ENCODE results near the gene CD7.
"Not testable (repeated sequence)": the region's sequence is repeated elsewhere in the genome, so short reads cannot be mapped to it uniquely, and the experiment has no call there.

Gene CD7

GRCh38 chr17:82317394-82318168 lies at the start of gene CD7:
TSS of gene CD7 (minus strand) at chr17:82317608. CDS start at chr17:82317495, 113 bp downstream.
- DNase-seq, result no peak

GRCh38 chr17:82366749-82367148 lies 49.3 kb upstream of the CD7 start:
- no peak for DNase-seq

DNA sequence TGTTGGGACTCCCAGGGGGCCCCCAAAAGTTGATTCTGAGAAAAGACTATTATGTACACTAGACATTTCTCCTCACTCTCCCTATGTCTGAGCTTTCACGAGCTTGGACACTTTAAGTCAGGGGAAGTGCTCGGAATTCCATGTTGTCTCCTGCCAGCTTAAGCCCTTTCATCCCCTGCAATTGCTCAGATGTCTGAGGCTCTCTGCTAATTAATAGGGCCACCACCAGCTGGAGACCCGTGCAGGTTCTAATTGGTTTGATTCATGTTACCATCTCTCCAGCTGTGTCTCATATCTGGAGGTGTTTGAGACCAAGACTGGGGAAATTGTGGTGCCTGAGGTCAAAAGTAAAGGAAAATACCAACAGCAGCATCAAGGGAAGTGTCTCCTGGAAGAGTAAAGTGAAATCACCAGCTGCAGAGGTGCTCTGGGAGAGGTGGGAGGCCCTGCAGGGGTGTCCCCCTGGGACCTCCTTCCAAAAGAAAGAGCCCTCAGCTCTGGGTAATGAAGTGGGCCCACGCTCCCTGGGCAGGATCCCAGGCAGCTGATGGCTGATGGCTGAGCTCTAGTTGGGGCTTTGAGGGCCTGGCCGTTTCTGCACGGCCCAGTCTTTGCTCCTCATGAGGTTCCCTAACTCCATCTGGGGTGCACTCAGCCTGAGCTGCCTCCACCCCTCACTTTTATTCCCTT lies 48.3 kb upstream of the CD7 start:
- no peak for DNase-seq

DNA sequence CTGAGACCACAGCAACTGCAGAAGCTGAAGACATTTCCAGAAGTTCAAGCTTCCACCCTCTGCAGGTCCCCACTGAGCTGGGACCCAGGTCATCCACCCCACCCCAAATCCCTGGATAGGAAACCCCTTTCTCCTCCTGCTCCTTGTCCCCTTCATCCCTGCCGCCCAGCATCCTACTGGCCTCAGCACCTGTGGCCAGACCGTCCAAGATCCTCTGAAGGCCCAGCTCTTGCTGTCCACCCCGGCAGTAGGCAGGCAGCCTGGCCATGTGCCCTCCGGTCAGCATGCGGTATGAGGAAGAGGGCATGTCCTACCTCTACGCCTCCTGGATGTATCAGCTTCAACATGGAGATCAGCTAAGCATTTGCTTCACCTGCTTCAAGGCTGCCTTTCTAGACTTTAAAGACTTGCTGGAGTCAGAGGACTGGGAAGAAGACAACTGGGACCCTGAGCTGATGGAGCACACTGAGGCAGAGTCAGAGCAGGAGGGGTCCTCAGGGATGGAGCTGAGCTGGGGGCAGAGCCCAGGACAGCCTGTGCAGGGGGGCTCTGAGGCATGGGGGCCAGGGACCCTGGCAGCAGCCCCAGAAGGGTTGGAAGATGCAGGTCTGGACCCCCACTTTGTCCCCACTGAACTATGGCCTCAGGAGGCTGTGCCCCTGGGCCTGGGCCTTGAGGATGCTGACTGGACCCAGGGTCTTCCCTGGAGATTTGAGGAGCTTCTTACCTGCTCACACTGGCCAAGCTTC lies 44.7 kb upstream of the CD7 start:
- DNase-seq, result no peak

DNA sequence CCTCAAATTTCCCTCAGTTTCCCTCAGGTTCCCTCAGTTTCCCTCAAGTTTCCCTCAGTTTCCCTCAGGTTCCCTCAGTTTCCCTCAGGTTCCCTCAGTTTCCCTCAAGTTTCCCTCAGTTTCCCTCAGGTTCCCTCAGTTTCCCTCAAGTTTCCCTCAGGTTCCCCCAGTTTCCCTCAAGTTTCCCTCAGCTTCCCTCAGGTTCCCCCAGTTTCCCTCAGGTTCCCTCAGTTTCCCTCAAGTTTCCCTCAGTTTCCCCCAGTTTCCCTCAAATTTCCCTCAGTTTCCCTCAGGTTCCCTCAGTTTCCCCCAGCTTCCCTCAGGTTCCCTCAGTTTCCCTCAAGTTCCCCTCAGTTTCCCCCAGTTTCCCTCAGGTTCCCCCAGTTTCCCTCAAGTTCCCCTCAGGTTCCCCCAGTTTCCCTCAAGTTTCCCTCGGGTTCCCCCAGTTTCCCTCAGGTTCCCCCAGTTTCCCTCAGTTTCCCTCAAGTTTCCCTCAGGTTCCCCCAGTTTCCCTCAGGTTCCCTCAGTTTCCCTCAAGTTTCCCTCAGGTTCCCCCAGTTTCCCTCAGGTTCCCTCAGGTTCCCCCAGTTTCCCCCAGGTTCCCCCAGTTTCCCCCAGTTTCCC lies 42.2 kb upstream of the CD7 start:
- DNase-seq, result not testable (repeated sequence)

- no peak for DNase-seq
Observed at GRCh38 chr17:82358465-82359350, 41.3 kb upstream of the CD7 start, which contains the start of gene TEX19. TSS of gene TEX19 (plus strand) at chr17:82359247. CDS start at chr17:82362151, 2,904 bp downstream.

GRCh38 chr17:82357394-82357793 lies 40.0 kb upstream of the CD7 start:
- no peak for DNase-seq

DNA sequence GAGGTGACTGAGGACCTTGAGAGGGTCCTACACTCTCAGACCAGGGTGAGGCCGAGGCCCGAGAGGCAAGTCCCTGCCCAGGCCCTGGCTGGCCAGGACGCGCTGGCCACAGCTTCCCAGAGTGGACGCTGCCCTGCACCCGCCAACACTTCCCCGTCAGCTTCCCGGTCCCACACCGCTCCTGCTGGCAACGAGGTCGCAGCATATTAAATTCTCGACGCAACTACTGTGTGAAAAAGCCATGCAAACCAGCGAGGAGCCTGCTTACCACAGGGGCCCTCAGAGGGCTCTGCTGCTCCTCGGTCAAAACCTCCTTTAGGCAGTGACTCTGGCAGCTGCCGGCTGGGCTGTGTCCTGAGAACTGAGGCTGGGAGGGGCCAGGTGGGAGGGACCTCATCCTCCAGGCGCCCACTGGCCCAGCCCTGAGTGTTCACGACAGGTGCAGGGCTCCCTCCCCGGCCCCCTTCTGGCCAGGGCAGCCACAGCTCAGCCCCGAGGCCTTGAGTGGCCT lies 39.5 kb upstream of the CD7 start:
- no peak for DNase-seq

- DNase-seq, result no peak
Observed at GRCh38 chr17:82355770-82356427, 38.5 kb upstream of the CD7 start.

GRCh38 chr17:82354804-82355308 lies 37.4 kb upstream of the CD7 start:
- DNase-seq, result no peak

- DNase-seq, result no peak
Observed at GRCh38 chr17:82353484-82353883, 36.1 kb upstream of the CD7 start.

GRCh38 chr17:82351713-82352488 lies 34.5 kb upstream of the CD7 start:
- peak; percentile 85 for DNase-seq

DNA sequence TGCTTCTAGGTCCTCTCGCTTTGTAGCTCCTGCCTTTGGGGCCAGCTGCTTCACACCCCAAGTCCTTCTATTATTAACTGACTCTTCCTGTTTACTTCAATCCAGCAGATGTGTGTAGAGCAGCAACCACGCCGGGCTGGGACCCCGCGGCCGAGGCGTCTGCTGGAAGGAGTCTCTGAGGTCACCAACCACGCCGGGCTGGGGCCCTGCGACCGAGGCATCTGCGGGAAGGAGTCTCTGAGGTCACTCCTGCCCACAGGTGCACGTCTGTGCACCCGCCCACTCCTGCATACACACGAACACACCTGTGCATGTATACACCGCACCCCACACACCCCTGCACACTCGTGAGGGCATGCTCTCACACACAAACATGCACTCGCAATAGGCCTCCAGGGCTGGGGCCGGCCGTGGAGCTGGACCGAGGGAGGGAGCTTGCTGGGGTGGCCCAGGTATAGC lies 33.9 kb upstream of the CD7 start:
- DNase-seq, result no peak

DNA sequence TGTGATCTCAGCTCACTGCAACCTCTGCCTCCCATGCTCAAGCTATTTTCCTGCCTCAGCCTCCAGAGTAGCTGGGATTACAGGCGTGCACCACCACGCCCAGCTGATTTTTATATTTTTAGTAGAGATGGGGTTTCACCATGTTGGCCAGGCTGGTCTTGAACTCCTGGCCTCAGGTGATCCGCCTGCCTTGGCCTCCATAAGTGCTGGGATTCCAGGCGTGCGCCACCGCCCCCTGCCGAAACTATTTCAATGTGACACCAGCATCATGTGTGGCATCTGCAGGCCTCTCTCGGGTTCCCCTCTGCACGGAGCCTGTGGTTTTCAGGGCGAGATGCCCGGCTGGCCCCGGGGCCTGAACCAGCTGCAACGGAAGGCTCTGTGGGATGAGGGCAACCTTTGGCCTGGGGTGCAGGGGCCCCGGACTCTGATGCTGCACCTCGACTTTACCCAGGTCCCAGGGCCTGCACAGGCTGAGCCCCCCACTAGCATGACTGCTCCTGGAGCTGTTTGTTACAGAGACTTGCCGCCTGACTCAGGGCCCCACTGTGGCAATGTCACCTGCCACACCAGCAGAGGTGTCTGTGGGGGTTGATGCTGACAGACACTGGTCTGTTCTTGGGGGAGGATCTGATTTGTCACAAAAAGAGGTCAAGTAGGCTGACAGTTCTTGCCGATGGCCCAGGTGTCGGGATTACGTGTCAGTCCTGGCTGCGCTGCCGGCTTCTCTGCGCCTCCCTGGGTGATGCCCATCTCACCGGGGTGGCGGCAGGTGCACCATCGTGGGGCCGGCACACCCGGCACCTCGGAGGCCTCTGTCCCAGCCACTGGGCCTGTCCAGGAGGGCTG lies 33.0 kb upstream of the CD7 start:
- DNase-seq, result no peak

DNA sequence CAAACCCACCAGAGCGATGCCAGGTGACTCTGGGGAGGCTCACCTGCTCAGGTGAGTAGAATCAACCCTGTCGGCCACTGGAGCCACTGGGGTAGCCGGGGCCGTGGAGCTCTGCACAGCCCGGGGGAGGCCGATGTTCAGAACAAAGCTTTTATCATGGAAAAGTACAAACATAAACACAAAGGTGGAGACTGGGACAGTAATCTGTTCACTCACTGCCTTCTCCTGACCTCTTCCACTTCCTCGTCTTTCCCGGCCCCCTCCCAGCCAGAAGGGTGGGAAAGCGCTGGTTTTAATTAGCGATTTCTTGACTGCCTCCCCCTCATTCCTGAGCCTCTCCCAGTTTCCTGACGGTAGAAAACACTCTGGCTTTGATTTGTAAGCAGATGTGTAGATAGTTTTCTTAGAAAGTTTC lies 31.9 kb upstream of the CD7 start:
- DNase-seq, result no peak

DNA sequence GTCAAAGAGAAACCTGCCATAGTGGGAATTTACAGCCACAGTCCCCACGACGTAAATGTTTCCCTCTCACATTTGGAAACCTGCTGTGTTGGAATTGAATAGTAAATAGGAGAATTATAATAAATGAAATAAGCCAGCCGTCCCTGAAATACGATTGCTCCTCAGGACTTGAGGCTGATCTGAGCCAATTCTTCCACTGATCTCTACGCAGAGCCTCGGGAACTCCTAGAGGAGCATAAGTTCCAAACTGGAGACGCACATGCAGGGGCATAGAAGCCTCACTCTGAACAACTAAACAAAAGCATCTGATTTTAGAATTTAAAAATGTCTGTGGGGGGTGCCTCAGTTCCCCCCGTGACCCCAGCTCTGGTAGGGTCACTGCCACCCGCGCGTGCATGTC lies 31.5 kb upstream of the CD7 start:
- DNase-seq, result no peak

- no peak for DNase-seq
Observed at GRCh38 chr17:82348434-82348833, 31.0 kb upstream of the CD7 start.

- not testable (repeated sequence) for DNase-seq
Observed at GRCh38 chr17:82347994-82348393, 30.6 kb upstream of the CD7 start.

All from left hindlimb (tissue), 1 donor.